GM12801 (cell line): ENCODE measurements around the gene PGAP1.

Experiments used
- CTCF ChIP-seq: IDR thresholded peaks from one replicate; pipeline ENCODE4 v1.5.1; 2011; ENCODE audit warnings: control low read depth; ENCODE audit not compliant: insufficient read length; ENCODE audit errors: extremely low read depth

Gene PGAP1

GRCh38 chr2:196926562-196927375 lies at the start of gene PGAP1:
Gene PGAP1 (minus strand): TSS chr2:196926707. CDS start chr2:196926616, 91 bp downstream.
- TF ChIP-seq CTCF: no peak

GRCh38 chr2:196974970-196975369 lies 48.5 kb upstream of the PGAP1 start:
- TF ChIP-seq CTCF: no peak

- TF ChIP-seq CTCF: no peak
These were observed 45.2 kb upstream of the PGAP1 start for GRCh38 chr2:196971574-196972279.

GRCh38 chr2:196970099-196970498 lies 43.6 kb upstream of the PGAP1 start:
- no peak for TF ChIP-seq CTCF

GRCh38 chr2:196968516-196968915 lies 42.0 kb upstream of the PGAP1 start:
- TF ChIP-seq CTCF: no peak

- TF ChIP-seq CTCF: no peak
These were observed 41.3 kb upstream of the PGAP1 start for GRCh38 chr2:196967775-196968174.

- no peak for TF ChIP-seq CTCF
These were observed 40.6 kb upstream of the PGAP1 start for GRCh38 chr2:196967116-196967515.
